Breast epithelium (tissue), 3 donors: ENCODE measurements around the gene IGSF3.

Experiments used
- POLR2AphosphoS5 ChIP-seq, 3 donors: sonication (generic); formaldehyde crosslinking; IDR thresholded peaks; one replicate each; pipeline ENCODE4 v1.6.1; 2017; ENCODE audit warnings: antibody characterized with exemption in 3 of 3
- TF ChIP-seq, protein P1 (sequence below), 3 donors: fragments of 450-650 bp; IDR thresholded peaks; one replicate each; pipeline ENCODE4 v1.5.1; 2016 to 2017; ENCODE audit warnings: antibody characterized with exemption in 3 of 3, mild to moderate bottlenecking in 3 of 3, moderate library complexity in 3 of 3

GRCh38 chr1:116528329-116529083, 139.0 kb downstream of the IGSF3 start:
- TF ChIP-seq, protein P1, sequence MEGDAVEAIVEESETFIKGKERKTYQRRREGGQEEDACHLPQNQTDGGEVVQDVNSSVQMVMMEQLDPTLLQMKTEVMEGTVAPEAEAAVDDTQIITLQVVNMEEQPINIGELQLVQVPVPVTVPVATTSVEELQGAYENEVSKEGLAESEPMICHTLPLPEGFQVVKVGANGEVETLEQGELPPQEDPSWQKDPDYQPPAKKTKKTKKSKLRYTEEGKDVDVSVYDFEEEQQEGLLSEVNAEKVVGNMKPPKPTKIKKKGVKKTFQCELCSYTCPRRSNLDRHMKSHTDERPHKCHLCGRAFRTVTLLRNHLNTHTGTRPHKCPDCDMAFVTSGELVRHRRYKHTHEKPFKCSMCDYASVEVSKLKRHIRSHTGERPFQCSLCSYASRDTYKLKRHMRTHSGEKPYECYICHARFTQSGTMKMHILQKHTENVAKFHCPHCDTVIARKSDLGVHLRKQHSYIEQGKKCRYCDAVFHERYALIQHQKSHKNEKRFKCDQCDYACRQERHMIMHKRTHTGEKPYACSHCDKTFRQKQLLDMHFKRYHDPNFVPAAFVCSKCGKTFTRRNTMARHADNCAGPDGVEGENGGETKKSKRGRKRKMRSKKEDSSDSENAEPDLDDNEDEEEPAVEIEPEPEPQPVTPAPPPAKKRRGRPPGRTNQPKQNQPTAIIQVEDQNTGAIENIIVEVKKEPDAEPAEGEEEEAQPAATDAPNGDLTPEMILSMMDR (IDR thresholded peaks at IDR 0.05), result no peak
- no peak for TF ChIP-seq POLR2AphosphoS5 (IDR thresholded peaks at IDR 0.05)
